Measurements from ENCODE around the gene POLG2.
A peak's percentile ranks its signal among the peaks of the same experiment; 100 is the strongest.

Gene POLG2

DNA sequence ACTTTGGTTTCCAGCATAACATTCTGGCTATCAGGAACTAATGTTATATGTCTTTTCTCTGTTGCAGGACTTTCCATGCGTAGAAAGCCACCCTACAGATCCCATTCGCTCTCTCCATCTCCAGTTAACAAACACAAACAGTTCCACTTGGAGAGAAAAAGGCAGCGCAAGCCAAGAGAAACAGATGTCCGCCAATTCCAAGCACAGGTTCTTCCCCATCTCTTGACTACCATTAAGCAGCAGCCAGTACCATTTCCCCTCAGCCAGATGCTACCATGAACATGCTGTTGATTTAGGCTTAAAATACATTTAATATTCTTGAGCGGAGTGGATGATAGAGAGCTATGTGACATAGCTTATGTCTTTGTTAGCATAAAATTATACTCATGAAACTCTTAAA is 32.4 kb upstream of the POLG2 start:
- Histone ChIP-seq H3K27ac (ENCODE audit: low read depth, low read length) (no peak overlapping the region), H3K36me3 (ENCODE audit: insufficient read depth, low read length) (peaks cover 90% of the 10 kb centered on the region), H3K27me3 (ENCODE audit: control insufficient read depth in 1 of 2, insufficient read depth in 2 of 2, low read length in 2 of 2) (no peaks in the 10 kb centered on the region), H3K9ac (ENCODE audit: low read length) (no peak overlapping the region), H3K9me3 (ENCODE audit: low read length) (no peaks in the 10 kb centered on the region), H3K4me3 (ENCODE audit: low read depth in 1 of 2, low read length in 2 of 2) (no peak overlapping the region), H3K4me1 (ENCODE audit: insufficient read depth, low read length) (no peaks in the 10 kb centered on the region)

DNA sequence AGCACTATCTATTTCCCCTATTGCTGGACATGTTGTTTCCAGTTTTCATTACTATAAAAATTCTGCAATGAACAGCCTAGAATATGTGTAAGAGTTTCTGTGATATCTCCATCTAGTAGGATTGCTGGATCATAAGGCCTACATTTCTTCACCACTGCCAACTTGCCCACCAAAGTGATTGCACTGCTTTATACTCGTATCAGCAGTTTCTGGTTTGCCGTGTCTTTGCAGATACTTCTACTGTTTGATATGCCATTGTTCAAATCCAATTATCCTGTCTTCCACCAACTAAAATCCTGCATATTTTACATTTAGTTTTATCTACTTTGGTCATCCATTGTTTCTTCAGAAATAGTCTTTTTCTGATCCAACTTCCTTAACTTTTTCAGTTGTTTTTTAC is 31.1 kb upstream of the POLG2 start:
- H3K4me1 ChIP-seq (ENCODE audit: insufficient read depth, low read length), result no peaks in the 10 kb centered on the region
- peaks cover 87% of the 10 kb centered on the region for H3K36me3 ChIP-seq (ENCODE audit: insufficient read depth, low read length)
- H3K27ac ChIP-seq (ENCODE audit: low read depth, low read length), result no peak overlapping the region
- H3K9ac ChIP-seq (ENCODE audit: low read length), result no peak overlapping the region
- no peaks in the 10 kb centered on the region for H3K27me3 ChIP-seq (ENCODE audit: control insufficient read depth in 1 of 2, insufficient read depth in 2 of 2, low read length in 2 of 2)
- H3K4me3 ChIP-seq (ENCODE audit: low read depth in 1 of 2, low read length in 2 of 2), result no peak overlapping the region
- H3K9me3 ChIP-seq (ENCODE audit: low read length), result no peaks in the 10 kb centered on the region

- H3K9me3 ChIP-seq (ENCODE audit: low read length), result no peaks in the 10 kb centered on the region
- peaks cover 57% of the 10 kb centered on the region for H3K36me3 ChIP-seq (ENCODE audit: insufficient read depth, low read length)
- H3K4me3 ChIP-seq (ENCODE audit: low read depth in 1 of 2, low read length in 2 of 2), result no peak overlapping the region
- H3K27ac ChIP-seq (ENCODE audit: low read depth, low read length), result no peak overlapping the region
- no peaks in the 10 kb centered on the region for H3K27me3 ChIP-seq (ENCODE audit: control insufficient read depth in 1 of 2, insufficient read depth in 2 of 2, low read length in 2 of 2)
- H3K9ac ChIP-seq (ENCODE audit: low read length), result no peak overlapping the region
- H3K4me1 ChIP-seq (ENCODE audit: insufficient read depth, low read length), result no peaks in the 10 kb centered on the region
These were observed 23.5 kb upstream of the POLG2 start for GRCh38 chr17:64520359-64520758.

DNA sequence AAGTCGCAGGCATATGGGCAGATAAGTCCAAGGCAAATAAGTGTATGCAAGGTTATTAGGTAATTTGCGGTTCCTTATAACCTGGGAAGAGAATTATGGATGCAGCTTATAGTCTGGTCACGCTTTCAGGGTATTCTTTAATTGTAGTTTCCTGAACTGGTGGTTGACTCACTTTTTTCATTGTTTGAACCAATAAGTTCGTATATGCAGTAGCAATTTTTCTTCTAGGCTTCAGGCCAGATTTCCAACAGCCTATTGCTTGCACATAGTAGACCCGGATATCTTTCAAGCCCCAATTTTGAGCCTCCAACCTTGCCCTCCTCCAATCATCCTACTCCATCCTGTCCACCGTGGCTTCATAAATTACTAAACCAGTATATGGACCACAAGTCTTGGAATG is 22.7 kb upstream of the POLG2 start:
- Histone ChIP-seq H3K27me3 (ENCODE audit: control insufficient read depth in 1 of 2, insufficient read depth in 2 of 2, low read length in 2 of 2) (no peaks in the 10 kb centered on the region), H3K27ac (ENCODE audit: low read depth, low read length) (no peak overlapping the region), H3K4me3 (ENCODE audit: low read depth in 1 of 2, low read length in 2 of 2) (no peak overlapping the region), H3K9ac (ENCODE audit: low read length) (no peak overlapping the region), H3K36me3 (ENCODE audit: insufficient read depth, low read length) (peaks cover 61% of the 10 kb centered on the region), H3K9me3 (ENCODE audit: low read length) (no peaks in the 10 kb centered on the region), H3K4me1 (ENCODE audit: insufficient read depth, low read length) (no peaks in the 10 kb centered on the region)

GRCh38 chr17:64515829-64516228 is 19.0 kb upstream of the POLG2 start:
- Histone ChIP-seq H3K27me3 (ENCODE audit: control insufficient read depth in 1 of 2, insufficient read depth in 2 of 2, low read length in 2 of 2) (no peaks in the 10 kb centered on the region), H3K4me1 (ENCODE audit: insufficient read depth, low read length) (no peaks in the 10 kb centered on the region), H3K9me3 (ENCODE audit: low read length) (no peaks in the 10 kb centered on the region), H3K36me3 (ENCODE audit: insufficient read depth, low read length) (peaks cover 51% of the 10 kb centered on the region), H3K27ac (ENCODE audit: low read depth, low read length) (no peak overlapping the region), H3K9ac (ENCODE audit: low read length) (no peak overlapping the region), H3K4me3 (ENCODE audit: low read depth in 1 of 2, low read length in 2 of 2) (no peak overlapping the region)

DNA sequence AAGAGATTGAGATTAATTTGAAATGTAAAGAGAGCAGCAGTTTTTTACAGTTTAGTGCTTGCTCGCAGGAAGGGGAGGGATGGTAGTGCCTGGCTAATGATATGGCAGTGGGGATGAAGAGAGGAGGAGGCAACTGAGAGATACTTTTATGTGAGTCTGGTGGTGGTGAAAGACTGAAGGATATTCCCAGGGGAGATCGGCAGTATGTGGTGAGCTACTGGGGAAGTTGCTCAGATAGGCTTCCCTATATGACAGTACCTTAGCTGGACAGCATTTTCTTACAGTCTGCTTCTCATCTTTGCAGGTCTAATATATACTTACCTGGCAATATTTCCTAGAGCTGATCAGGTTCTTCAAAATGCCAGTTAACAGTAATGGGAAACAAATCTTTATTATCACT is 18.6 kb upstream of the POLG2 start:
- no peak overlapping the region for H3K9ac ChIP-seq (ENCODE audit: low read length)
- no peaks in the 10 kb centered on the region for H3K4me1 ChIP-seq (ENCODE audit: insufficient read depth, low read length)
- no peaks in the 10 kb centered on the region for H3K27me3 ChIP-seq (ENCODE audit: control insufficient read depth in 1 of 2, insufficient read depth in 2 of 2, low read length in 2 of 2)
- H3K27ac ChIP-seq (ENCODE audit: low read depth, low read length), result no peak overlapping the region
- peaks cover 50% of the 10 kb centered on the region for H3K36me3 ChIP-seq (ENCODE audit: insufficient read depth, low read length)
- no peaks in the 10 kb centered on the region for H3K9me3 ChIP-seq (ENCODE audit: low read length)
- no peak overlapping the region for H3K4me3 ChIP-seq (ENCODE audit: low read depth in 1 of 2, low read length in 2 of 2)

DNA sequence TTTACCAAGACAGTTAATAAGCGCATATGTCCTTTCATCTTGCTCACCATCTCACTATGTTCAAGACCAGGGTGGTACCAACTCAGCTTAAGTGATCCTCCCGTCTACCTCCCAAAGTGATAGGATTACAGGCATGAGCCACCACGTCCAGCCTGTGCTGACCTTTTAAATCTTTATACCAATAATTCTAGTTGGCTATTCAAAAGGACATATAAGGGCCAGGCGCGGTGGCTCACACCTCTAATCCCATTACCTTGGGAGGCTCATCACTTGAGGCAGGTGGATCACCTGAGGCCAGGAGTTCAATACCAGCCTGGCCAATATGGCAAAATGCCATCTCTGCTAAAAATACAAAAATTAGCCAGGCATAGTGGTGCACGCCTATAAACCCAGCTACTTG is 12.3 kb upstream of the POLG2 start:
- Histone ChIP-seq H3K36me3 (ENCODE audit: insufficient read depth, low read length) (peaks cover 36% of the 10 kb centered on the region), H3K9me3 (ENCODE audit: low read length) (no peaks in the 10 kb centered on the region), H3K27me3 (ENCODE audit: control insufficient read depth in 1 of 2, insufficient read depth in 2 of 2, low read length in 2 of 2) (no peaks in the 10 kb centered on the region), H3K9ac (ENCODE audit: low read length) (no peak overlapping the region), H3K27ac (ENCODE audit: low read depth, low read length) (no peak overlapping the region), H3K4me1 (ENCODE audit: insufficient read depth, low read length) (peaks cover 18% of the 10 kb centered on the region), H3K4me3 (ENCODE audit: low read depth in 1 of 2, low read length in 2 of 2) (no peak overlapping the region)

GRCh38 chr17:64508683-64509082 is 11.8 kb upstream of the POLG2 start:
- peaks cover 23% of the 10 kb centered on the region for H3K4me1 ChIP-seq (ENCODE audit: insufficient read depth, low read length)
- peak overlapping the region; percentile 97 for H3K9ac ChIP-seq (ENCODE audit: low read length)
- H3K27me3 ChIP-seq (ENCODE audit: control insufficient read depth in 1 of 2, insufficient read depth in 2 of 2, low read length in 2 of 2), result no peaks in the 10 kb centered on the region
- peak overlapping the region in 1 of 2 donors; percentile 99 for H3K4me3 ChIP-seq (ENCODE audit: low read depth in 1 of 2, low read length in 2 of 2)
- H3K36me3 ChIP-seq (ENCODE audit: insufficient read depth, low read length), result peaks cover 41% of the 10 kb centered on the region
- no peaks in the 10 kb centered on the region for H3K9me3 ChIP-seq (ENCODE audit: low read length)
- no peak overlapping the region for H3K27ac ChIP-seq (ENCODE audit: low read depth, low read length)

DNA sequence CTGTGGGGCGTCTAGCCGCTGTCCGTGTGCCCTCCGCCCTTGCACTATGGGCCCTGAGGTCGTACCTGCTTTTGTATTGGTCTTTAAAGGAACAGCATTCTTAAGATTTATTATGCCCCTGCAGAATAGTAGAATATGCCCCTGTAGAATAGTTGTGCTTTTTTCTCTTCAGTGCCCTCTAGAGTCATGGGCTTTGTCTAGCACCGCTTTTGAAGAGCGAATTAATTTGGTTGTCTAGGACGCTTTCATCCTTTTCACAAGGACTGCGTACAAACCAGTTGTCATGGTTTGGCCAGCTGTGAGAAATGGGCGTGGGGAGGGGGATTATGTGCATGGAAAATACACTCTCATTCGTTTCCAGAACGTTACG is 10.5 kb upstream of the POLG2 start:
- no peaks in the 10 kb centered on the region for H3K9me3 ChIP-seq (ENCODE audit: low read length)
- H3K4me1 ChIP-seq (ENCODE audit: insufficient read depth, low read length), result peaks cover 36% of the 10 kb centered on the region
- peaks cover 47% of the 10 kb centered on the region for H3K36me3 ChIP-seq (ENCODE audit: insufficient read depth, low read length)
- no peaks in the 10 kb centered on the region for H3K27me3 ChIP-seq (ENCODE audit: control insufficient read depth in 1 of 2, insufficient read depth in 2 of 2, low read length in 2 of 2)
- peak overlapping the region; percentile 97 for H3K9ac ChIP-seq (ENCODE audit: low read length)
- H3K4me3 ChIP-seq (ENCODE audit: low read depth in 1 of 2, low read length in 2 of 2), result peak overlapping the region; percentile 95 to 99
- H3K27ac ChIP-seq (ENCODE audit: low read depth, low read length), result peak overlapping the region; percentile 100

DNA sequence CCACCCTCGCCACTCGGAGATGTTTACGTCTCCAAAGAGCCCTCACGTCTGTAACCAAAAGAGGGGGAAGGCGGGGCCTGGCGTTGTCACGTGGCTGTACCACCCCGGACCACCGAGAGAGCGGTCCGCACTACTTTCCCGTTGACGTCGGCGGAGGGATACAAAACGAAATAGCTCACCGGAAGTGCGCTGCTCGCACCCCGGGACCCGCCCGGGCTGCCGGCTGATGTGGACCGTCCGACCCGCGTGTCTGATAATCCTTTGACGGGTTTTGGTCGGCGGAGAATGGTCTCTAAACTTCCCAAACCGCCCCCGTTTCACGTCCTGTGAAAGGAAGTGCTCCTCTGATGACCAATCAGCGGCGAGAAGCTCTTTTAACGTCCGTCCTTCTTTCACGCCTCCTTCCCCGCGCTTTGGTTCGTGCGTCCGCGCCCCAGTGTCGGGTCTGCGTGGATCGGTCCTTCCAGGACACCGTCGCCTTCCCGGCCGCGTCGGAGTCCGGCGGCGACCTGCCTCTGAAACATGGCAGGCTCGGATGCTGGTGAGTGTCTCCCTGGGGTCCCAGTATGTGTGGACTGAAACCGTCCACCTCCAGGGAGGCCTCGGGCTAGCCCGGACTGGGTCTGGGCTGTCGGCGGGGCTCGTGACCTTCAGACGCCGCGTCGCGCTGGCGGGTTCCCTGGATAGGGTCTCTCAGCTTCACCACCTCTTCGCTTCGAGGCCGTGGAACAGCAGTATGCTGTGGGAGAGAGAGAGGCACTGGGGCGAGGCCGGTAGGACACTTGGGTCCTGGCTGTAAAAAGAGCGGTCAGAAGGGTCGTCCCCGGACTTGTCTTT is 9.9 kb upstream of the POLG2 start, which contains the start of gene CEP95:
CEP95 (plus strand) TSS at position 402 of the 837 bp plus-strand sequence; CDS start at position 523, 121 bp downstream.
- H3K27ac ChIP-seq (ENCODE audit: low read depth, low read length), result peak within 1 kb of the TSS; percentile 100
- peak within 1 kb of the TSS; percentile 95 to 99 for H3K4me3 ChIP-seq (ENCODE audit: low read depth in 1 of 2, low read length in 2 of 2)
- peaks cover 49% of the 10 kb centered on the region for H3K36me3 ChIP-seq (ENCODE audit: insufficient read depth, low read length)
- peak within 1 kb of the TSS; percentile 100 for H3K9ac ChIP-seq (ENCODE audit: low read length)
- H3K4me1 ChIP-seq (ENCODE audit: insufficient read depth, low read length), result peaks cover 42% of the 10 kb centered on the region
- H3K27me3 ChIP-seq (ENCODE audit: control insufficient read depth in 1 of 2, insufficient read depth in 2 of 2, low read length in 2 of 2), result no peaks in the 10 kb centered on the region
- no peaks in the 10 kb centered on the region for H3K9me3 ChIP-seq (ENCODE audit: low read length)

DNA sequence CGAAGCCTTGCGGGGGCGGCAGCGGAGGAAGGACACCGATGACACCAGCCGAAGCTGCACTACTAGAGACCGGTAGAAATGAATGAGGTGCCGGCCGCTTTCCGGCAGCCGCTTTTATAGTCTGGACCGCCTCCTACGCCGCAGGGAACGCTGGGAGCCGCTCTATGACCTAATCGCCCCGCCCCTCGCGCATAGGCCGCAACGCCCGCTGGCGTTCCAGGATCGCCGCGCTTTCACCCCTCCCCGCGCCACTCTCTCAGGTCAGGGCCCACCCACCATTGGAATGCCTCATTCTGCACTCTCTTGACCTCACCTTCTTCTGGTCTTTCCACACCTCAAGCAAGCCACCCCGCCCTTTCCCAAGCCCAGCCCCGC is 9.3 kb upstream of the POLG2 start, which contains the start of gene DDX5:
DDX5 (minus strand) TSS at position 89 of the 375 bp plus-strand sequence. CDS start 170 bp downstream, outside the sequence.
- Histone ChIP-seq H3K4me3 (ENCODE audit: low read depth in 1 of 2, low read length in 2 of 2) (peak within 1 kb of the TSS; percentile 95 to 99), H3K4me1 (ENCODE audit: insufficient read depth, low read length) (peaks cover 46% of the 10 kb centered on the region), H3K9me3 (ENCODE audit: low read length) (no peaks in the 10 kb centered on the region), H3K36me3 (ENCODE audit: insufficient read depth, low read length) (peaks cover 51% of the 10 kb centered on the region), H3K9ac (ENCODE audit: low read length) (peak within 1 kb of the TSS; percentile 100), H3K27ac (ENCODE audit: low read depth, low read length) (peak within 1 kb of the TSS; percentile 100), H3K27me3 (ENCODE audit: control insufficient read depth in 1 of 2, insufficient read depth in 2 of 2, low read length in 2 of 2) (no peaks in the 10 kb centered on the region)

Data from muscle layer of colon (tissue), 2 donors.